GM18867 (cell line): ENCODE data around the gene FAM177B.
A peak's percentile ranks its signal among the peaks of the same experiment; 100 is the strongest.
"Not testable (repeated sequence)": the region's sequence is repeated elsewhere in the genome, so short reads cannot be mapped to it uniquely, and the experiment has no call there.

ENCODE experiments used
- ATAC-seq: cut with Tn5 transposase; IDR thresholded peaks from one replicate; pipeline ENCODE4 v1.9.1; 2021; ENCODE audit warnings: mild to moderate bottlenecking, moderate library complexity; ENCODE audit not compliant: unreplicated experiment

FAM177B gene

GRCh38 chr1:222739465-222739864, 2.5 kb downstream of the FAM177B start:
- ATAC-seq: no peak

DNA sequence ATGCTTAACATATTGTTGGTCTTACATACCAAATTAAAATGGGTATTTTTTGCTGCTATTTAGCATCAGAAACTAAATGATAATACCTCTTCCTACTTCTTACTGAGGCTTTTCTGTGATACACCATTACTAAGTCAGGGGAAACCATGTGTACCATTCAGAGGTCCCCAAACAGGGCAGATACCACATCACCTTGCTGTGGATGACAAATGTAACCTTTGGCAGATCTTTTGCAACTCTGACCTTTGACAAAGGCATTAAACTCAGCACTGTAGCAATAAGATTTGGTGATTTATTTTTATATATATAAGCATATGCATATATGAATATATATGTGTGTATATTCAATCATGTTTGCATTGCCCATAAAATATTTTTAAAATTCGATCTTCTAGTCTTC, 2.9 kb downstream of the FAM177B start:
- no peak for ATAC-seq

- peak; percentile 48 for ATAC-seq
Measured at GRCh38 chr1:222741630-222742457, 4.8 kb downstream of the FAM177B start.

GRCh38 chr1:222749927-222750326, 12.9 kb downstream of the FAM177B start:
- no peak for ATAC-seq

DNA sequence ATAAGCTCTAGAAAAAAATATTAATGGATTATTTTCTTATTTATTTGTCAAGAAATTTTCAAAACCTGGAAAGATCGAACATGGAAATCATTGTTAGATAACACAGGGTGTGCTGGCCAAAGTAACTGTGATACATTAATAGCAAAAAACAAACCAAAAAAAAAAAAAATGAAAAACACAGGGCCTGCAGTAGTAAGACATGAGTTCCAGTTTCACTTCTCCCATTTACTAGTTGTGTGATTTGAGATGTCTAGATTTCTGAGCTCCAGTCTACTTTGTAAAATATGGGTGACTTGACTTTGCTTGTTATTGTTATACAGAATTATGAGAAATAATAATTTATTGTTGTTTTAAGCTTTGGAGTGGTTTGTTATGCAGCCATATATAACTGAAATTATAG, 13.6 kb downstream of the FAM177B start:
- peak; percentile 92 for ATAC-seq

DNA sequence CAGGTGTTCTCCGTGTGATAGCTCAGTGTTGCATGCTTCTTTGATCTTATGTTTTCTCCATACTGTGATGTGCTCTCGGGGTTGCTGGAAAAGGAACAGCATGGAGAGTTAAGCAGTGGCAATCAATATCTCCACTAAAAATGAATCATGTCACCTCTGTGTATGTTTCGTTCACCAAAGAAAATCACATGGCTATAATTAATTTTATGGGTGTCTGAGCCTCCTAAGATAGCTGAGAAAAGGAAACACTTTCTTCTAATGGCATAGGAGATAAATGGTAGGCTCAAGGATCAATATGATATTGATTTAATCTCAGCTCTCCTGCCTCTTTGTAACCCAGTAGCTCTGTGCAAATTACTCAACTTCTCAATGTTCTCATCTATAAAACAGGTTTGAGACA, 14.3 kb downstream of the FAM177B start:
- no peak for ATAC-seq

DNA sequence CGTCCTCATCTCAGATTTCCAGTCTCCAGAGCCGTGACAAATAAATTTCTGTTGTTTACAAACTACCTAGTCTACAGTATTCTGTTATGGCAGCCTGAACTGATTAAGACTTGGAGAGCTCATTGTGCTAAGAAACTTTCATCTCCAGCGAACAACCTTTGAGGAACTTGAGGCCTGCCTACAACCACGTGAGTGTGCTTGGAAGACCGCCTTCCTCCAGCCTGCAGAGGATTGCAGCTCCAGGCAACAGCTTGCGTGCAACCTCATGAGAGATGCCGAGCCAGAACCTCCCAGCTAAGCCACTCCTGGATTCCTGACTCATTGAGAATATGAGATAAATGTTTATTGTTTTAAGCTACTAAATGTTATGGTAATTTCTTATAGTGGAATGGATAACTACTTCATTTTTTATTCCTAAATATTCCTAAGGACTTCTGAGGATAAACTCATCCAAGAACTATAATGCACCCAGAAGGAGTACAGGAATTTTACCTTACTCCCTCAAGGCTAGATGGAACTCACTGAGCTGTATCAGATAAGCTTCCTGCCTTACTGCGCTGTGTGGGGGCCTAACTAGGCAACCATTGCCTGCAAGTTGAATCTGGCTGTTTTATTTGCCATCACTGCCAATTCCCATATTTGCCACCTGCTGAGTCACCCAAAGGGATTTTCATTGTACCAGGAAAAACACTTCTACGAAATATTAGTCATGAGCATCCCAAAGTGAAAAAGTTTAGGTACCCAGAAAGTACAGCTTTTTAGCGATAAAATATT, 17.6 kb downstream of the FAM177B start:
- no peak for ATAC-seq

DNA sequence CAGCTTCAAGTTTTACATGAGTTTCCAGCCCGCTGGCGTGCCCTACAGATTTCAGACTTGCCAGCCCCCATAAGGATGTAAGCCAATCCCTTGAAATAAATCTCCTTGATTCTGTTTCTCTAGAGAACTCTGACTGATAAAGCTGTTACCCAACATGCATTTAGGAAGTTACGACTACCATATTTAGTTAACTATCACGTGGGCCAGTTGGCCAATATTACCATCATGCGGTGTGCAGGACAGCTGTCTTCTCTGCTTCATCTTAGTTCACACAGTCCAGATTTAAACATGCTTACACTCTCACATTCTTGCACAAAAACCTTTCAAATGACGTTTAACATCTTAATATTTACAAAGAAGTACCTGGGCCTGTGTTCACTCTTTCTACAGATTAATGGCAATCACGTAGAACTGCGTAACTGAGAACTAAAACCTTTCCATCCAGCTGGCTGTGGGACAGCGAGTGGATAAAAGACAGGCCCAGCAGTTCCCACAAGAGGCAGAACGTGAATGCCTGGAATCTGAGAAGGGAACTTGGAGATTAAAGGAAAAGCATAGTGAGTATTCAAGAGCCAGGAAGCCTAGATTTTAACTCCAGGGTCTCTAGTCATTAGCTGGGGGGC, 20.8 kb downstream of the FAM177B start:
- ATAC-seq: no peak

DNA sequence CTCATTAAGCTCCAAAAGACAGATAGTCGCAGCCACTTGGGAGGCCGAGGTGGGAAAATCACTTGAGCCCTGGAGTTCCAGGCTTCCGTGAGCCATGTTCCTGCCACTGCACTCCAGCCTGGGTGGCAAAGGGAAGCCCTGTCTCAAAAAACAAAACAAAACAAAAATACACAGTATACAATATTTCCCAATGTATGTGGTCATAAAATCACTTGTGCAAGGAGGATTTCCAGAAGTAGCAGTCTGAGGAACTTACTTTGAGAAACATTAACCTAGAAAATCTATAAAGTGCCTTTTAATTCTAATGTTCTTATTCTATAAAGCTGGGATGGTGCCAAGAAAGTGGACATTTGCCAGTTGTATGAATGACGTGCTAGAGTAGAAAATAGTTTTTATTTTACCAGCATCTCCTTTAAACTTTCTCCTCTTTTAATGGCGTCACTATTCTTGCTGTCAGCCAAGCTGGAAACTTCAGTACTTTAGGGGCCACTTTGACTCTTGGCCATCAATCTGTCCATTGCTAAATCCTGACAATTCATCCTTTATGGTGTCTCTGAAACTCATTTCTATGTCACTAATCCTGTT, 22.5 kb downstream of the FAM177B start:
- no peak for ATAC-seq

GRCh38 chr1:222761083-222761482, 24.1 kb downstream of the FAM177B start:
- no peak for ATAC-seq

GRCh38 chr1:222762178-222762577, 25.2 kb downstream of the FAM177B start:
- ATAC-seq: not testable (repeated sequence)

GRCh38 chr1:222767152-222767571, 30.2 kb downstream of the FAM177B start:
- ATAC-seq: peak; percentile 68

- no peak for ATAC-seq
Measured at GRCh38 chr1:222768592-222768991, 31.6 kb downstream of the FAM177B start.

GRCh38 chr1:222769181-222769580, 32.2 kb downstream of the FAM177B start:
- ATAC-seq: no peak

DNA sequence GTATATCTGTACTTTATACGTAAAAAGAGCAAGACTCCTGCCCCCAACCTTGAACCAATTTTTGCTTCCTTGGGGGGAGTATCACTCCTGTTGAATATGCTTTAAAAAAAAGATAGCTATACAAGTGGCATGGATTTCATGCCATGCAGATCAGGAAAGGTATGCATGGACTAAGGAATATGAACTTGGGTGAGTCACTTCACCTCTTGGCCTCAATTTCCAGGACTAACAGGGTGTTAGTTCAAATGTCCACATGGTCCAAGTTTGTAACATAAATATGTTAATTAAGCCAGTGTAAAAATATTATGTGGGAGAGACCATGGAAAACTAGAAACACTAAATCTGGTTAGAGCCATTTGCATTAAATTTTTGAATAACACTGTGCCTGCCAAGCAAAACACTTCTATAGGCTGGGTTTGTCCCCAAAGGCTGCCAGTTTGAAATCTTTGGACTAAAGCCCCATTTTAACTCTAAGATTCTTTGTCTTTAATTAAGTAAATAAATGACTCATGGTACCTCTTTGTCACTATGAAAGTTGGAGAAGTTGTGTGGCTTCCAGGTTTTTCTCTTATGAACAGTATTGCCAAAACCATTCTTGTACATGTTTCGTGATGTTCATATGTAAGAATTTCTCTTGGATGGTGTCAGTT, 33.1 kb downstream of the FAM177B start:
- ATAC-seq: no peak

- ATAC-seq: peak; percentile 91
Measured at GRCh38 chr1:222772996-222773379, 36.0 kb downstream of the FAM177B start.

DNA sequence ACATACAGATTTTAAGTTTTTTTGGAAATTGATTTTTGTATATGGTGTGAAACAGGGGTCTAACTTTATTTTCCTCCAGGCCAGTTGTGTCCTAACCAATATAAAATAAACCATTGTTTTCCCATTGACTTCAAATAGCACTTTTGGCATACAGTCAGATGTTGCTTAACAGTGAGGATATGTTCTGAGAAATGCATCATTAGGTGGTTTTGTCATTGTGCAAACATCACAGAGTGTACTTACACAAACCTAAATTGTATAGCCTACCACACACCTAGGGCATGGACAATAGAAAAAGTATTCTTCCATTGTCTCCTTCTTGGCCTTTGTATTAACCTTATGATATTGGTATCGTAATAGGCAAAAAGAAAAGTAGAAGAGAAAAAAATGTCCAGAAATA, 40.5 kb downstream of the FAM177B start:
- no peak for ATAC-seq

DNA sequence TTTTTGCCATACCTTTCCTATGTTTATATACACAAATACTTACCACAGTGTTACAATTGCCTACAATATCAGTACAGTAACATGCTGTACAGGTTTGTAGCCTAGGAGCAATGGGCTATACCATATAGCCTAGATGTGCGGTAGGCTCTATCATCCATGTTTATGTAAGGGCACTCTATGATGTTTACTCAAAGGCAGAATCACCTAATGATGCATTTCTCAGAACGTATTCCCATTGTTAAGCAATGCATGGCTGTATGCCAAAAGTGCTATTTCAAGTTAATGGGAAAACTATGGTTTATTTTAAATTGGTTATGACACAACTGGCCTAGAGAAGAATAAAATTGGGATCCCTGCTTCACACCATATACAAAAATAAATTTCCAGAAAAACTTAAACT, 41.0 kb downstream of the FAM177B start:
- ATAC-seq: no peak

DNA sequence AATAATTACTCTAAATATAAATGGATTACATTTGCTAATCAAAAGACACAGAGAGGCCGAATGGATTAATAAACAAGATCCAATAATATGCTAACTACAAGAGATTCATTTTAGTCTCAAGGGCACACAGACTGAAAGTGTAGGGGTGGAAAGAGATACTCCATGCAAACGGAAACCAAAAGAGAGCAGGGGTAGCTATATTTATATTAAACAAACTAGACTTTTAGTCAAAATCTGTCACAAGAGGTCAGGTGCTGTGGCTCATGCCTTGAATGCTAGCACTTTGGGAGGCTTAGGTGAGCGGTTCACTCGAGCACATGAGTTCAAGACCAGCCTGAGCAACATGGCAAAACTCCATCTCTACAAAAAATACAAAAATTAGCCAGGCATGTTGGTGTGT, 44.2 kb downstream of the FAM177B start:
- ATAC-seq: peak; percentile 87

DNA sequence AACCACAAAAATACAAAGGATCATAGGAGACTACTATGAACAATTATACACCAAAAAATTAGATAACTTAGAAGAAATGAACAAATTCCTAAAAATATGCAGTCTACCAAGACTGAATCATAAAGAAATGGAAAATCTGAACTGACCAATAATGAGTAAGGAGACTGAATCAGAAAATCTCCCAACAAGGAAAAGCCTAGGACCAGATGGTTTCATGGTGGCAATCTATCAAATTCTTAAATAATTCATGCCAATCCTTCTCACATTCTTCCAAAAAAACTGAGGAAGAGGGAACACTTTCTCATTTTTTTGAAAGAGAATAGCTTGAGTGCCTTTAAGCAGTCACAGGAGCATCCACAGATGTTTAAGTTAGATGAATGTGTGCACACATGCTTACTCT, 46.0 kb downstream of the FAM177B start:
- no peak for ATAC-seq

- ATAC-seq: no peak
Measured at GRCh38 chr1:222784371-222784770, 47.4 kb downstream of the FAM177B start.
